T-helper 1 cell treated with Interleukin-12 subunit alpha and Interleukin-12 subunit beta and Interleukin-4 antibody, amounts not matched to agents 30 ng/mL and 1 ng/mL, for 36 hours (primary cell): ENCODE data around the gene MVD. TPM values are rescaled to one million over a fixed set of nuclear protein-coding genes. Genes with fewer than 3 reads are reported as not detected.

ENCODE experiments used
- intact Hi-C: fragments of 100-400 bp; cut with micrococcal nuclease; formaldehyde crosslinking; loops from one replicate; pipeline ENCODE4 v1.15.1; 2024
- total RNA-seq: library from RNA; stranded (reverse); gene quantifications from 2 replicates; pipeline ENCODE4 v1.2.3, GENCODE V29; 2022

The MVD gene
- total RNA-seq, 1 donor from 2014 or later, result 86.1 TPM

DNA sequence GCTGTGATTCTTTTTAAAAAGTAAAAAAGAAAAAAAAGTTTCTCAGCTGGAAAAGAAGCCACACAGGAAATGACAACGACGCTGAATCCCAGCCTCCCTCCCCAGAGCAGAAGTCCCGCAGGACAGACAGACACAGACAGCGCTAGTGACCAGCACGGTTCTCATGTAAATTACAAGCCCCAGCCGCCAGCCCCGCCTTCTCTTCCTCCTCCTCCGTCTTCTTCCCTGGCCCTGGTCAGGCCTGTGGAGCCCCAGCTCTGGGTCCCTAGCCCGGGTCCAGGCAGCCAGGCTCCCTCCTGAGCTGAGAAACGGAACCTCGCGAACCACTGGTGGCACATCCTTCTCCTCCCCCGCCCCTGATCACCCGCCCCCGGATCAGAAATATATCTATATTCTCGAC, 31.5 kb downstream of the MVD start:
- intact Hi-C loops, result no loop called here

DNA sequence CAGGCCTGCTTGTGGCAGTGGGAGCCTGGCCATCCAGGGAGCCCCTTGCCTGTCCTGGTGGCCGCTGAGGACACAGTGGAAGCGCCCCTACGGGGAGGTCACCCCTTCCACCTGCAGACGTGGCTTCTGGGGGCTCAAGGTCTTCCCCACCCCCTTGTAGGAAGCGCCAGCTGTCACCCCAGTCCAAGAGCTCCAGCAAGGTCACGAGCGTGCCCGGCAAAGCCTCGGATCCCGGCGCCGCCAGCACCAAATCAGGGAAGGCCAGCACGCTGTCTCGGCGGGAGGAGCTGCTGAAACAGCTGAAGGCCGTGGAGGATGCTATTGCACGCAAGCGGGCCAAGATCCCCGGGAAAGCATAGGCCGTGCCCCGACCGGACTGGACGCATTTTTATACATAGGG, 31.9 kb downstream of the MVD start:
- intact Hi-C loops, result no loop called here

DNA sequence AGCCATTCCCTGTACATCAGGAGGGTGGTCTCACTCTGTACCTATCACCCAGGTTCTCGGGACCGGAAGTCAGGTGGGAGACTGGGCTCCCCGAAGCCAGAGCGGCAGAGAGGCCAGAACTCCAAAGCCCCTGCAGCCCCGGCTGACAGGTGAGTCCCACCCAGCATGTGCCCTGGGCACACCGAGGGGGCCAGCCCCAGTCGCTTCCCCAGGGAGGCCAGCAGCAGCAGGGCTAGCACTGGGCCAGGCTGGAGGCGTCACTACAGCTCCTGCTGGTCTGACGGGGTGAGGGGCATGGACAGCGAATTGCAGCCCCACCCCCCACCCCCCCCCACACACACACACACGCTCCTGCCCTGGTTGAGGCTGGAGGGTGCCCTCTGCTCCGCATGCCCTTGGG, 32.5 kb downstream of the MVD start:
- intact Hi-C loops, result no loop called here

DNA sequence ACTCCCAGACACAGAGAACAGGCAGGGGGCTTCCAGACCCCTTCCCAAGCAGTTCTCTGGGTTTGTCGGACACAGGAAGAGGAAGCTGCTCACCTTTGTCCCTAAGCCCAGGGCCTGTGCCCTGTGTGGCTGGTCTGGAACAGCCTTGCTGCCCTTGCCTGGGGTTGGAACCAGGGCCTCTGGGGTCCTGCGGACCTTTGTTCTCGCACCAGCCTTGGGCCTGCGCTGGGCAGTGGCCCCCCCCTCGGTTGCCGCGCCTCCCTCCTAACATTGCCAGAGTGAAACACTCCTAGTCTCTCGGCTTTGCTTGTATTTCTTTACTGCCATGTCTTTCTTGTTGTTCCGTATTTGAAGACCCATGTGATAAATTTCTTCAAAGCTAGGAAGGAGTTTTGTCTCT, 33.1 kb downstream of the MVD start:
- intact Hi-C loops, result no loop called here

DNA sequence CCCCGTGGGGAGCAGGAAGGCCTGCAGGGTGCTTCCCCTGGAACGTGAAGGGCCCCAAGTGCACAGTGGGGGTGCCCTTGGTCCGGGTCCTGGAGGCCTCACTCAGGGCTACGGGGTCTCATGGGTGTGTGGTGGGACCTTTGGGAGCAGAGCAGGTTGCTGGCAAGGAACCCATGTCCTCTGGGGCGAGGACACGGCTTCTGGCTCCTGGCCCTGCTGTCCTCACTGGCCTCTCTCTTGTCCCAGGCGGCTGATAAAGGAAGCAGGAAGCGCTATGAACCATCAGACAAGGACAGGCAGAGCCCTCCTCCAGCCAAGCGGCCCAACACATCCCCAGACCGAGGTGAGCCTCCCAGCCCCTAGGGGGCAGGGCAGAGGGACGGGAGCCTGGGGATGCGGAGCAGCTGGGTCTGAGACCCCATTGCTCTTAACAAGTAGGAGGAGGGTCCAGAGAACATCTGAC, 34.3 kb downstream of the MVD start:
- intact Hi-C loops, result no loop called here

DNA sequence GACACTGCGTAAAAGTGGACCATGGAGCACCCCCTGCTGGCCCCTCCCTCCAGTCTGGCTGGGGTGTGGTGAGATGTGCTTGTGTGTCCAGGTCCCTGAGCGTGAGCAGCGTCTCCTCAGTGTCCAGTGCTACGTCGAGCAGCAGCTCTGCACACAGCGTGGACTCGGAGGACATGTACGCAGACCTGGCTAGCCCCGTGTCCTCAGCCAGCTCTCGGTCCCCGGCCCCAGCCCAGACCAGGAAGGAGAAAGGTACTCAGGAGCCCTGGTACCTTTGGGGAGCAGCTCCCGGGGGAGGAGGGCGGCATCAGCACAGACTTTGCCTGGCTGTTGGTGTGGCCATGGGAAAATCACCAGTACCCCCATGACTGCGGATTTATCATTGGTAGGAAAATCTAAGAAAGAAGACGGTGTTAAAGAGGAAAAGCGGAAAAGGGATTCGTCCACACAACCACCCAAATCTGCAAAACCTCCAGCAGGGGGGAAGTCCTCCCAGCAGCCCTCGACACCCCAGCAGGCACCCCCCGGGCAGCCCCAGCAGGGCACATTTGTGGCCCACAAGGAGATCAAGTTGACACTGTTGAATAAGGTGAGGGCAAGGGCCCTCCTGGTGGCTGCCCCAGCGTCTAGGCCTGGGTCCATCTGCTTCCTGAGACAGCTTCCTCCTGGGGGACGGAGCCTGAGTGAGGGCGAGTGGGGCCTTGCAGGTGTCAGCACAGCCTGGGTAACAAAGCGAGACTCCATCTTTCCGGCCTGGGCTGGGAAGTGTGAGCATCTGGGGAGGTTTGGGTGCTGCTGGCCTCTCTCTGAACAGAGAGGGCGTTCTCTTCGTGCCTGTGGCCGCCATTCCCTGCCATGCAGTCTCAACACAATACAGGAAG, 35.1 kb downstream of the MVD start:
- intact Hi-C loops, result no loop called here

DNA sequence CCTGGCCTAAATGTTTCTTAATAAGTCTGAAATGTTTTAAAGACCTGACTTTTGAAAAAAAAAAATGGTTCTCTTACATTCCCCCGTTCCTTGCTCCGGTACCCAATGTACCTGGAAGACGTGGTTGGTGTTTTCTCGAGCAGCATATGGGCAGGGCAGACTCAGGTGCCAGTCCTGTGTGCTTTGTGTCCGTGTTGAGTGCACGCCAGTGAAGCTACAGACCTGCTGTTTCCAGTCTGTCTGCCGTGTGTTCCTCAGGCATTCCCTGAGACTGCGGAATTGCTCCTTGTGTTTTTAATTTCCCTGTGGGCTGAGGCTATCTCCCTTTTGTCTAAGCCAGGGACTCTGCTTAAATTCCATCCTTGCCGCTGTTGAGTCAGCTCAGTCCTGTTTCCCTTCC, 36.2 kb downstream of the MVD start:
- intact Hi-C loops, result no loop called here

DNA sequence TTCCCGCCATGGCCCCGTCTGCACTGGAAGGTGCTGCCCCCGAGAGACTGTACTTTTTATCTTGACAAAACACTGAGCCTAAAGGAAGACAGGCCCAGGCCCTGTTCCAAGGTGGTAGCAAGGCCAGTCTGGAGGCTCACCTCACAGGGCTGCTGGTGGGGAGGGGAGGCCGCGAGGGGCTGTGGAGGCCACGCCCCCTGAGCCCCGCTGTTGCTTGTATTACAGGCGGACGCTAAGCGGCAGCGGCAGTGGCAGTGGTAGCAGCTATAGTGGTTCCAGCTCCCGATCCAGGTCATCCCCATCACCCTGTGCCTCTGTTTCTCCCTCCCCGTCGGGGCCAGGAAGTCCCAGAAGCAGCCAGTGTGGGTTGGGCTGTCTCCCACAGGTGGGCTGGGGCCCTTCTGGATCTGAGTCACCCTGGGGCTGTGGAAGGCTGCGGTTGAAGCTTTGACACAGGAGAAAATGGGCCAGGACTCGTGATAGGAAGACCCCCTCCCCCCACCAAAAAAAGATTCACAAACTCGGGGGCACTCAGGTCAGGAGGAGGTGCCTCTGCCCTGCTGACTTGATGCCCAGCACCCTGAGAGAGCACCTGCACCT, 37.8 kb downstream of the MVD start:
- intact Hi-C loops, result no loop called here

DNA sequence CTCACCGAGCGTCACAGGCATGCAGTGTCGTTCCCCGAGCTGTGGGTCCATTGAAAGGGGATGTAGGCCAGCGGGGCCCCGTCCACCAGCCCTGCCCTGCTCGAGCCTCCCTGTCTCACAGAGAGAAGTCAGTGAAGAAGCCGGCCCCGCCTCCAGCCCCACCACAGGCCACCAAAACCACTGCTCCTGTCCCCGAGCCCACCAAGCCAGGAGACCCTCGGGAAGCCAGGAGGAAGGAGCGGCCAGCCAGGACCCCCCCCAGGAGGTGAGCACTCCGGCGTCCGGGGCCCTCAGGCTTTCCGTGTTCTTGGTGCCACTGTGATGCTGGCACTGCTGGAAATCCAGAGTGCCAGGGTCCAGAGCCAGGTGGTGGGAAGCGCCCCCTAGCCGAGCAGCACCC, 38.4 kb downstream of the MVD start:
- intact Hi-C loops, result no loop called here

DNA sequence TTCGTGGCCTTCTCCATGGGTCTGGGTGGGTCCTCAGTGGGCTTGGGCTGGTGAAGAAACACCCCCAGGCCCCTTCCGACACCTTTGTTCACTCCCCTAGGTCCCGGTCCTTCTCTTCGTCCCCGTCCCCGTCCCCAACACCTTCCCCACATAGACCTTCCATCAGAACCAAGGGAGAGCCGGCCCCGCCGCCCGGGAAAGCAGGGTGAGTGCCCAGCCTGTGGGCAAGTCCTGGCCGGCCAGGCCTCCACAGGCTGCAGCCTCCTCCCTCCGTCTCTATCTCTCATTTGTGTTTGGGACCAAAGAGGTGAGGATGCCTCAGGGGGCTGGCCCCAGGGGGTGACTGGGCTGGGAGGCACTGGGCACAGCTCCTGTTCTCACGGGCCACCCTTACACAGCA, 39.0 kb downstream of the MVD start:
- intact Hi-C loops, result no loop called here

DNA sequence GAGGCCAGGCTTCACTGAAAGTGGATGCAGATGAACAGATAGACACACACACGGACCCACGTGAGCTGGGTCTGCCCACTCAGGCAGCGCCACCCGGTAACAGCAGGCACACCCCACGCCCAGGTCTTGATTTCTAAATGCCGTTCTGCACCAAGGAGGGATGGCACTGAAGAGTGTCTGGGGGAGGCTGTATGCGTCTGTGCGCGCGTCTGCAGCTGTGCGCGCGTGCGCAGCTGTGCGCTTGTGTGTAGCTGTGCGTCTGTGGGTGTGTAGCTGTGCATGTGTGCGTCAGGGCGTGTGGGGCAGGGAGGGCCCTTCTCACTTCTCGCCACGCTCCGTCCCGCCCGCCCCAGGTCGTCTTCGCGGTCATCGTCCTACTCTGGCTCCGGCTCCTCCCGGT, 40.0 kb downstream of the MVD start:
- intact Hi-C loops, result no loop called here

DNA sequence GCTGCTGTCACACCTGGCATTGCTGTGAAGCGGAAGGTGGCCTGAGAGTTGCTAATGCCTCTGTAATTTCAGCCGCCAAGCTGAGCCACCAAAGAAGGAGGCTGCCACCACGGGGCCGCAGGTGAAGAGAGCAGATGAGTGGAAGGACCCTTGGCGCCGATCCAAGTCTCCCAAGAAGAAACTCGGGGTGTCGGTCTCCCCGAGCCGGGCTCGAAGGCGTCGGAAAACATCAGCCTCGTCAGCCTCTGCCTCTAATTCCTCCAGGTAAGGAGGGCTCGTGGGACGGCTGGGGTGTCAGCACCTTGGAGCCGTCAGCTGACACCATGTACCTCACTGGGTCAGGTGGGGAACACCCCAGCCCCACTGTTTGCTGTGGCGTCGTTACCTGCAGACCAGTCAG, 40.8 kb downstream of the MVD start:
- intact Hi-C loops, result no loop called here

DNA sequence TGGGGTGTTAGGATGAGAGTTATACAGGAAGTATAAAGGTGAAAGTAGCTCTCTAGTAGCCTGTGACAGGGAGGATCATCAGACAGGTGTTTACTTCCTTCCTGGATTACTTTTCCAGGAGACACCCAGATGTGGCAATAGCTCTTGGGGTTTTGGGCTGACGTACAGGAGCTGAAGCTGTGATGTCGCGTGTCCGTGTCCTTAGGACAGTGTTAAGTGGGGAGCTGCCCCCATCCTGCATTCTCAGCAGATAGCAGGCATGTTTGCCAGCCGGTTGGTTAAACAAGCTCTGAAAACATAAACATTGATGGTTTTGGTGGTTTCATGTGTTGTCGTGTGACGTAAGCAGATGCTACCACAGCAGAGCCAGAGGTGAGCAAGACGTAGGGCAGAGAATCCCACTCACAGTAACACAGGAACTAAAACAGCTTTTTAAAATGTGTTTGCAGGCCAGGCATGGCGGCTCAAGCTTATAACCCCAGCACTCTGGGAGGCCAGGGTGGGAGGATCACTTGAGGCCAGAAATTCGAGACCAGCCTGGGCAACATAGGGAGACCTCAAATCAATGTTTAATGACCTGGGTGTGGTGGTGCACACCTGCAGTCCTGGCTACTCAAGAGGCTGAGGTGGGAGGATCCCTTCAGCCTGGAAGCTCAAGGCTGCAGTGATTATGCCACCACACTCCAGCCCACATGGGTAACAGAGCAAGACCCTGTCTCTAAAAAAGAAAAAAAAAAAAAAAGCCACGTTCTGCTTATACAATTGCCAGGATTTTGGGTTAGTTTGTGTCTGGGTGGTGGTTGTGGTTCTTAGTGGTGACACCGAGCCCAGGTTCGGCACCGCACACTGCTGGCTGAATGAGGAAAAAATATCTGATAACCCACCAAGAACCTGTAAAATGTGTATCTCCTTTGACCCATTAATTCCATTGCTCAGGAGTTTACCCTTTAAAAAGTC, 42.8 kb downstream of the MVD start:
- intact Hi-C loops, result no loop called here

DNA sequence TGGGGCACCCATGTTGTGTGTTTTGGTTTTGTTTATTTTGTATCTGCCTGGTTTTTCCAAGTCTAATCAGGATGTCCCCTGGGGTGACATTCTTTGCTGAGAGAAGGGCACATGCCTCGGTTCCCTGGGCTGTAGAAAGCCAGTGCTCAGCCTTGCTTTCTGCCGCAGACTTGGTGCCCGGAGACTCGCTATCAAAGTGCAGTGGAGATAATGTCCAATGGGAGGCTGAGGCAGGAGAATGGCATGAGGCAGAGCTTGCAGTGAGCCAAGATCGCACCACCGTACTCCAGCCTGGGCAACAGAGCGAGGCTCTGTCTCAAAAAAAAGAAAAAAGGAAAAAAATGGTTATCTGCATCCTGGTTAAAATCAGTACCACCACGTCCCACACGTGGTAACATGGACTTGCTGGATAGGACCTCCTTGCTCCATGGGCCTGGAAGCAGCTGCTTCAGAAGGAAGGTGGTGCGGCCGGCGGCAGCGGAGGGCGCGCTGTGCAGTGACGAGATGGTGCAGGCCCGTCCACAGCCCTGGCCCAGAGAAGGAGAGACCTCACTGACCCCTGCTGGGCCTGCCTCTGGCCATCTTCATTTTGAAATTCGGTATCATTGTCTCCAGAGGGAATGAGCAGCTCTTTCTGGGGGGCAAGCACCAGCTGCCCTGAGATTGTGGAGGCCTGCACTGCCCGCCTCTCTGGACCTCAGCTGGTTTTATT, 43.8 kb downstream of the MVD start:
- intact Hi-C loops, result no loop called here

DNA sequence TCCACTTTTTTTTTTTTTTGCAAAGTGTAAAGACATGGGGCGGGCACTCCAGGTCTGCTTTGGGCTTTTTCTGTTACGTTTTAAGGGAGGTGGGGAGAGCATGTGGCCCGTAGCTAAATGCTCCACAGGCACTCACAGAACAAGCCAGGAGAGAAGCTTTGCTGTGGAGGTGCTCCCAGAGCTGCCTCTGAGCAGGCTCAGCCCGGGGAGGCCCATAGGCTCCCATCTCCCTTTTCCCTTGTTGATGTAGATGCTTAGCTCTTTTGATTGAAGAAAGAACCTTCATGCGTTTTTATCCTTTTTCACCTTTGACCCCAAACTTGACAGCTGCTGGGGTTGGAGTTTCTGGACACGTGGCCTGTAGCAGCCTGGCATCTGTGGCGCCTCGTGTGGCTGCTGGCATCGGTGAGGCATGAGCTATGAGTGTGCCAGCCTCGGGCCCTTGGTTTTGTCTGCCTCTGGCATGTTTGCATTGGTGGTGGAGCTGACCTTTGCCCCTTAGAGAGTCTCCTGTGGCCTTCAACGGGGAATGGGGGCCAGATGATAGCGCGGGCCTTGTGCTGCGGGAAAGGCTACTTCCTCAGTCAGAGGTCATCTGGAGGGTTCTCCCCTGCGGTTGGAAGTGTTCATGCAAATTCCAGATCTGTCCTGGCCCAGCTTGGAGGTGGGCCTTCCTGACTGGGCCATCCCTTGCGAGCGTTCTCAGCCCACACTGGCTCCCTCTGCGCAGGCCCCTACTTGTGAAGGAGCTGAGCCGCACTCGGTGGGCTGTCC, 44.5 kb downstream of the MVD start:
- intact Hi-C loops, result no loop called here

DNA sequence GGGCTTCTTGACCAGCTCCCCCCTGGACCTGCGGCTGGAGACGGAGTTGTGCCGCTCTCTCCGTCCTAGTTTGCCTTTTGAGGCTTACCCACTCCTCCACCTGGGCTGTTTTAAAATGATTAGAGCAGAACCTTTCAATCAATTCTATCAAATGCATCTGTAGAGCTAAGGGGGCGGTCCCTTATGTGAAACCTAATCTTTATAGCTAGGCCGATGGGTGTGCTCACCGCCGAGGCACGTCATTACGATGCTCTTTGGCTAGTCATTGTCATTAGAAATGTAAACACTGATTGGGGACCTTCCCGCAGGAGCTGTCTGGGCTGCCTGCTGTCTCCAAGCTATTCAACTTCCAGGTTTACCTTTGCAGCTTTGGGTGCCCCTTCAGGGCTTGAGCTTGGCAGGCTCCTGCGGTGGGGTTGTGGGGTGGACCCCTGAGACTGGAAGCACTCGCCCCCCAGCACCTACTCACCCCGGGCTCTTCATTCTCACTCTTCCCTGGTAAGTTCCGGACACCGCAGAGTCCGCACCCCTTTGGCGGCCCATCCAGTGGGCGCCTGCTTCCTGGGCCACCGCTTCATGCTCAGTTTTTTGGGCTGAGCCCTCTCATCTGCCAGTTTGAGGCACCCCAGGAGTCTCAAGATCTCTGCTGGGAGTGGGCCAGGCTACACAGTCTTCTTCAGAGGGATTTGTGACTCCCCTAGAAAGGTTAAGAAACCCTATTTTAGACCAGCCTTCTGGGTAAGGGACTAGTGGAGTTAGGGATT, 45.4 kb downstream of the MVD start:
- intact Hi-C loops, result no loop called here

DNA sequence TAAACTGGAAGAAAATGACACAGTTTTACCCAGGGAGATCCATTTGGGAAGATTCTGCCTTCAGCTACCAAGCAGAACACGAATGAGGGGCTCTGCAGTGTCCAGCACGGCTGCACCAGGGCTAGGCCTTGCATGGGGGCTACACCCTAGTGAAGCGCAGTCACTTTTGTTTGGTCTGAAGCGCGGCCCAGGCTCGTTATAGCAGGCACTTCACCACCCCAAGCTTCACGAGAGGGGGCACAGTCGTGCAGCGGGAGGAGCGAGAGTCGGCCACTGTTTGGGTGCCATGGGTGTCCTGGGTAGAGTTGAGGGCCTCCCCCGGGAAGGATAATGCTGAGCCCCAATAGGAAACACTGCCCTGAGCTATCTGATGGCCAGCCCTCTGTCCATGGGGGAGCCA, 46.2 kb downstream of the MVD start:
- intact Hi-C loops, result no loop called here

DNA sequence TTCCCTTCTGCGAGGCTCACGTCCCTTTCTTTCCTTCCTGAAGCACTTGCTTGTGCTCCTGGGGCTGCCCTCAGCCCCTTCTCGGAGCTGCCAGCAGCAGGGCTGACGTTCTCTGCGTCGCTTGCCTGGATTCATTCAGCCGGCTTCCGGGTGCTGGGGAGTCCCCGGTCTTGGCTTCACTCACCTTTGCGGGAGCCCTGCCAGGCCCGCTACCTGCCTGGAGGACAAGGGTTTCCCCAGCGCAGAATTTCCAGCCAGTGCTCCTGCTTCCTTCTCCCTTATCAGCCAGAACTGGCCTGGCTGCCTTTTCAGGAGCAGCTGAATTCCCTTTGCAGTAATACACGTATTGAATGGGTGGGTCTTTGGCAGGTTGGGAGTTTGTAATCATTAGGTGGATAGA, 46.6 kb downstream of the MVD start:
- intact Hi-C loops, result no loop called here

DNA sequence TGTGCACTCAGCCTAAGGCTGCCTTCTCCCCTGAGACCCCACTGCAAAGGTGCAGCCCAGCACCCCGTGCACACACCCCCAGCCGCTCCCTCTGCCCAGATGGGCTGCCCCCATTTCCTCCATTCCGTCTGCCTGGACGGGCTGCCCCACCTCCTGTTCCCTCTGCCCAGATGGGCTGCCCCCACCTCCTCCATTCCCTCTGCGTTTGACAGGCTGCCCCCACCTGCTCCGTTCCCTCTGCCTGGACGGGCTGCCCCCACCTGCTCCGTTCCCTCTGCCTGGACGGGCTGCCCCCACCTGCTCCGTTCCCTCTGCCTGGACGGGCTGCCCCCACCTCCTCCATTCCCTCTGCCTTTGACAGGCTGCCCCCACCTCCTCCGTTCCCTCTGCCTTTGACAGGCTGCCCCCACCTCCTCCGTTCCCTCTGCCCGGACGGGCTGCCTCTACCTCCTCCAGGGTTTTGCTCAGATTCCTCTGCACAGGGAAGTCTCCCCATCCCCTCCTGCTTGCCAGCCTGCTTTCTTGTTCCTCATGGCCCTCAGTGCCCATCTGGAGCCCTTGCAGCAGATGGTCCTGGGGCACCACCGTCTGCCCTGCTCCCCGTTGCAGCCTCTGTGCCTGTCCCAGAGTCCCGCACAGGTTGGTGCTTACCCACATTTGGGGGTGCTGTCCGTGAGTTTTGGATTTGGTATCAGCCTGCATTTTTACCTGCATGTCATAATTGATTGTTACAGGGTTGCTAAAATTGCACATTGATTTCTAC, 47.9 kb downstream of the MVD start:
- intact Hi-C loops, result no loop called here
